GM19023 (cell line): ENCODE data around the gene MAEL.

Source experiments
- ATAC-seq: cut with Tn5 transposase; IDR thresholded peaks from one replicate; pipeline ENCODE4 v1.9.1; 2021; ENCODE audit warnings: mild to moderate bottlenecking, moderate library complexity; ENCODE audit not compliant: unreplicated experiment

The MAEL gene

GRCh38 chr1:166988974-166989515 lies at the start of gene MAEL:
TSS of gene MAEL (plus strand) at chr1:166989280. CDS start at chr1:166989353, 73 bp downstream.
- no peak for ATAC-seq

- ATAC-seq = no peak
Measured at GRCh38 chr1:166939741-166940375, 49.2 kb upstream of the MAEL start.

- no peak for ATAC-seq
Measured at GRCh38 chr1:166944186-166944967, 44.7 kb upstream of the MAEL start.

- no peak for ATAC-seq
Measured at GRCh38 chr1:166947398-166948043, 41.6 kb upstream of the MAEL start.

- no peak for ATAC-seq
Measured at GRCh38 chr1:166948856-166949350, 40.2 kb upstream of the MAEL start.

GRCh38 chr1:166950156-166950555 lies 38.9 kb upstream of the MAEL start:
- no peak for ATAC-seq

- no peak for ATAC-seq
Measured at GRCh38 chr1:166951050-166951449, 38.0 kb upstream of the MAEL start.

- no peak for ATAC-seq
Measured at GRCh38 chr1:166952002-166952746, 36.9 kb upstream of the MAEL start.

- ATAC-seq = no peak
Measured at GRCh38 chr1:166953491-166953890, 35.6 kb upstream of the MAEL start.

- ATAC-seq = no peak
Measured at GRCh38 chr1:166956057-166956850, 32.8 kb upstream of the MAEL start.

GRCh38 chr1:166956872-166957271 lies 32.2 kb upstream of the MAEL start:
- no peak for ATAC-seq

GRCh38 chr1:166960858-166961474 lies 28.1 kb upstream of the MAEL start:
- ATAC-seq = no peak

GRCh38 chr1:166969074-166969677 lies 19.9 kb upstream of the MAEL start:
- no peak for ATAC-seq

- no peak for ATAC-seq
Measured at GRCh38 chr1:166971252-166971651, 17.8 kb upstream of the MAEL start.

GRCh38 chr1:166972193-166972592 lies 16.9 kb upstream of the MAEL start:
- ATAC-seq = no peak

GRCh38 chr1:166972826-166973225 lies 16.3 kb upstream of the MAEL start:
- ATAC-seq = no peak

GRCh38 chr1:166974647-166975345 lies 14.3 kb upstream of the MAEL start:
- ATAC-seq = peak; percentile 3

- peak; percentile 66 for ATAC-seq
Measured at GRCh38 chr1:166975361-166976129, 13.5 kb upstream of the MAEL start, which contains the start of gene ILDR2. TSS of gene ILDR2 (minus strand) at chr1:166975540. CDS start at chr1:166975268, 272 bp downstream.
